ENCODE measurements around the gene HHAT.

The HHAT gene

DNA sequence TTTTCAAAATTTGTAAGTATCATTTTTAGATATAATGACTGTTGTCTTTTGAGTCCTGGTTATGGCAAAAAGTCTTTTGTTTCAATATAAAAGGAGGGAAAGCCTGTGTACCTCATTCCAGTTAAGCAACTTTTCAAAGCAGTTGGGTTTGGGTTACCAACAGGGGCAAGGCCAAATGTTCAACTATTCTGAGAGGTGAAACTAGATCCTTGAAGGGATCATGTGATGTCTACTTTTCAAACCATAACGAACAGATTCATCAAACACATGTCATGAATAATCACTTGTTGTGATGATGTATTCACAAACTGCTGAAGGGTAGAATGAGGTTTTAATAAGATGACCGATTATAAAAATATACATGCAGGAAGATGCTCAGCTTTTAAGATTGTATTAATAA is 171.3 kb downstream of the HHAT start:
- no peak for DNase-seq

DNA sequence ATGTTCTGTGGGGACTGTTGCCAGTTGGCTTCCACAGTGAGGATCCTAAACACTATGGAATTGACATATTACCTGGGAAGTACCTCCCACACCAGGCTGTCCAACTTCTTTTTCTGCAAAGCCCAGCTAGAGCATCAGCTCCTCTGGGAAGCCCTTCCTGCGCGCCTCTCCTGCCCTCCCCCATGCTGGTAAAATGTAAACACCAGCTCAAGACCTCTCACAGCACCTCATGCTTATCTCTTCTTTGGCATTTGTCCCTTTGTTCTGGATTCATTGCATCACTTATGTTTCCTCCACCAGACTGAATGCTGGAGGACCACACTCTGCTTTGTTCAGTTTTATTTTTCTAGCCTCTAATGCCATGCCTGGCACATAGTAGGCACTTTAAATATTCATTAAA is 172.1 kb downstream of the HHAT start:
- no peak for DNase-seq

DNA sequence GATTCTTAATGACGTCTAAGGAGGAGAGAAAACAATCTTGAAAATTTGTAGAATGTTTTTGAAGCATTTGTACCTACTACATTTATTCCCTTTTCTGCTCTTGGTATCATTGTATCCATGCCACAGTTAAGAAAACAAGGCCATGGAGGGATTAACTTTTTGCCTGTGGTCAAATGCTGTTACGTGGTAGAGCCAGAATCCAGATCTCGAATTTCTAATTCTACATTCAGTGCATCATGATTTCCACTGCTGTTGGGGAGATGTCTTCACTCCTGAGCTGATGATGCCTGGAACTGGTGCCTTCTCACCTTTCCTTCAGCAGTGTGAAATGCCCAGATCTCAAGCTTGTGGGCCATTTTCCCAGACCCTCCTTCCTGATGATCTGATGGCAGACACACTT is 175.6 kb downstream of the HHAT start:
- DNase-seq, result no peak

DNA sequence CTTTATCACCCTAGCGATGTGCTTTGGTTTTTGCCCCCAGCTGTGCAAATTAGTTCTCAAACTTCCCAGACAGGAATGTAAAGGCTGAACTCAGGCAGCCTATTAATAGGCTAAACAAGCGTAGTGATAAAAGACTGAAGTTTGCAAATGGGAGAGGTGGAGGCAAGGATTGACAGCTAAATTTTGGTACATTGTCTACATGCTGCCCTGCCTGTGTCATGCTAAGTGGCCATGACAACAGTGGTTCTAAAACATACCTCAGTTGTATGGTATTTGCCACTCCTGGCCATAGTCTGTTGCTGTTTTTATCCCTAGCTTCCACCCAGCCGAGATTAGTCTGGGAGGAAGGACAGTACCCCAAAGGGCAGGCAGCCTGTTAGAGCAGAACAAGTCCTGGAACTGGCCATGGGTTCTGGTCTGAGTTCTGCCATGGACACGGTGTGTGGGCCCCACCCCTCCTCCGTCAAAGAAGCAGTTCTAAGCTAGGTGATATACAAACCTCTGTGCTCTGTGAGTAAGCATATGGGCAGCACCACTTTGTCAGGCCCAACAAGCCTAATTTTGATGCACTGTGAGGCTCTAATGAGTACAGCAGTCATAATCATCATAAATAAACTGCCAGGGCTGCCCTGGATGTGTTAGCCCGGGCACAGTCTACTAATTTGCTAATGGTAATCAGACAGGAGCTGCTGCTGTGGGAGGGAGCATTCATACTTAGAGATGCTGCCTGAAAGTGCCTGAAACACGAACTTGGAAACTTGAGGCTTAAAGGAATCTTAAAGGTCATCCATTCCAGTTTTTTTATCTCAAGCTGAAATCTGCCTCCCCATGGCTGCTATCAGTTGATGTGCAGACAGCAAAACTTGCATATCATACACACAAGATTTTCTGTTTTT is 177.1 kb downstream of the HHAT start:
- no peak for DNase-seq

DNA sequence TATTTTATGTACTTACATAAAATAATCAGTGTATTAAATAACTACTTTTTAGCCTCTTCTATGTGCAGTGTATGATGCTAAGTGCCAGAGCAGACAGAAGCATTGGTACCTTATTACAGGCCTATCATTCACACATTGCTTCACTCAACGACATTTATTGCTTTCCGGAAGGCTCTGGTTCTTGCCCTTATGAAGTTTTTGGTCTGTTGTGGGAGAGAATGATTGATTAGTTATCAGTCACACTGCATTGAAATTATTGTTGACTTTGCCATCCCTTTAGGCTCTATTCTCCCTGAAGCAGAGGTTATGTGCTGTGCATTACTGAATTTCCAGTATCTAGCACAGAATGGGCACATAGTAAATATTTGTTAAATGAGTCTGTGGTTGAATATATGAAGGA is 178.0 kb downstream of the HHAT start:
- no peak for DNase-seq

DNA sequence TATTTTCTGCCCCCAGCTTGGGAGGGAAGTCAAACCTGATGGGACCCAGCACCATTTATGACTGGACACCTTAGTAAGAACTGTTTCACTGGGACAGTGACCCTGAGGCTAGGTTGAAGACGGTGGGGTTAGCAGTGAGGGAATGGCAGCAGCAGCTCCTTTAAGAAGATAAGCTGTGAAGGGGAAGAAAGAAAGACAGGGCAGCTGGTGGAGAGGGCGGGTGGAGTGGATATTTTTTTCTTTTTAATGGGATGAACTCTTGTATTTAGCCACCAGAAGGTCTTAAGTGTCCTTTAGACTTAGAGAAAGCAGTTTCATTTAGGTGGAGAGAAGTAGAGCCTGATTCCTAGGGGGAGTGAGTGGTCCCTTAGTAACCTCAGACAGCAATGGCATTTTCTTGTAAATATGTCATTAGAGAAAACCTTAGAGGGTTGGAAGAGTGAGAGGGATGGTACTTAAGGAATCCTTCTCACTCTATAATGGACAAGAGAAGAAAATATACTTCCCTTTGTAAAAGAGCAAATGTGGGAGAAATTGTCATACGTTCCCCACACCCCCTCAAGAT is 187.5 kb downstream of the HHAT start:
- DNase-seq, result no peak

DNA sequence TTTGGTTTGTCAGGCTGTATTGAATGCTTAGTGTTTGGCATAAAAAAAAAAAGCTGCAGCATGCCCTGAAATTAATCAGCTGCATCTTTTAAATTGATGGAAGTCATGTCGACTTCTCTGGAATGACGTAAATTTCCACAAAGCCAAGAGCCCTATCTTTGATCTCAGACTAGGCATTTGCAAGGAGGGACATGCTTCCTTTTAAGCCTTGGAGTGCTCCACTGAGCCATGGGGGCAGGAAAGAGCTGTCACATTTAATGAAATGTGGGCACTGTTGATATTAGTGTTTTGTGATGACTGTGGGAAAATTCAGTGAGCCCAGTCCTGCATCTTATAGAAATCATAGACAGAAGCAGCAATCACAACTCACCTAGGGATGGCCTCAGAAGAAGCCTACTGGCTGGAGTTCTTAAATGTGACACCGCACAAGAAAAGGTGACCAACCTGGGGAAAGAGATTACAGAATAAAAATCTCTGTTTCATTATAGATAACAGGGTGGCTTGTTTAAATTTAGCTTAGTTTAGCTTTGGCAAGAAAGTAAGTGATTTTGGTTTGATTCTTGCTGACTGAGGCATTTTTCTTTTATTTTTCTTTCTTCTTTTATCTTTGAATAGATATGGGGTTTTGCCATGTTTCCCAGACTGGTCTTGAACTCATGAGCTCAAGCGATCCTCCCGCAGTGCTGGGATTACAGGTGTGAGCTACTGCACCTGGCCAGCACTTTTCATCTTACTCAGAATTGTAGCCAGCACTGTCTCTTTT is 188.2 kb downstream of the HHAT start:
- DNase-seq, result no peak

DNA sequence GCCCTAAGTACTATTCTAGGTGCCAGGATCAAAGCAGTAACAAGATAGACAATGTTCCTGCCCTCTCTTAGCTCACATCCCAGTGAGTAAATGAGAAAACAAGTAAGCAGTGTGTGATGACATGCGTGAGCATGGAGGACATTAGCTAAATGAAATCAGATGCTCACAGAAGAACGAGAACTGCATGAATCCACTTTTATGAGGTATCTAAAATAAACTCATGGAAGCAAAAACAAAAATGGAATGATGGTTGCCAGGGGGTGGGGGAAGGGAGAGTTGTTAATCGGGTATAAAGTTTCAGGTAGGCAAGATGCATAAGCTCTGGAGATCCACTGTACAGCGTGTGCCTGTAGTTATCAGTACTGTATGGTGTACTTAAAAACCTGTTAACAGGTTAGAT is 195.1 kb downstream of the HHAT start:
- DNase-seq, result no peak

DNA sequence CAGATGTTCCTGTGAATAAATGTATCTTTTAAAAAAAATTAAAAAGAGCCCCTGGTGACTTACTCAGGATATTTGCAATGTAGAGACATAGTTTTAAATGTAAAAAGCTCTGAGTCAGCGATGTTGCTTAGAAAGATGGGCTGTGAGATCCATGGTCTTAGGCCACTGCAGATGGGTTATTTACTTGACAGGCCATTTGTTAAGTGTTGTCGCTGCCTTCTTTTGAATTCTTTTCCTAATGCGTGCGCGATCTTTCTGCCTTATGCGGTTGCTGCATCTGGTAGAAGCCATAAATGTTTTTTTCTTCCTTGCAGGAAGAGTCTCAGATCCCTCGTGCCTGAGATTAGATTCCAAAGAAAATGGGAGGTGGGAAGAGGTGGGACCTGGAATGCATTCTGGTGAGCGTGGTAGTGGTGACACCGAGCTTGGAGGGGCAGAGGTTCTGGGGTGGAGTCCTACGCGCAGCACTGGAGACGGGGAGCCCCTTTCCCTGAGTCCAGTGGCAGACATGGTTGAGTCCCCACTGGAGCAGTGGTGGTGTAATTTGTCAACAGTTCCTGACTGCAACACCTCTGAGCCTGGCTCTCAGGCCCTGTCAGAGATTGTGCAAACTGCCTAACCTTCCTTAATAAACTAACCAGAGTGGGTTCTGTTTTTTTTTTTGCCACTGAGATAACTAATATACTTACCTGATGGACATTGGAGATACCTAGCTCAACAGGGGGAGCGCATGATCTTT is 197.2 kb downstream of the HHAT start:
- no peak for DNase-seq

DNA sequence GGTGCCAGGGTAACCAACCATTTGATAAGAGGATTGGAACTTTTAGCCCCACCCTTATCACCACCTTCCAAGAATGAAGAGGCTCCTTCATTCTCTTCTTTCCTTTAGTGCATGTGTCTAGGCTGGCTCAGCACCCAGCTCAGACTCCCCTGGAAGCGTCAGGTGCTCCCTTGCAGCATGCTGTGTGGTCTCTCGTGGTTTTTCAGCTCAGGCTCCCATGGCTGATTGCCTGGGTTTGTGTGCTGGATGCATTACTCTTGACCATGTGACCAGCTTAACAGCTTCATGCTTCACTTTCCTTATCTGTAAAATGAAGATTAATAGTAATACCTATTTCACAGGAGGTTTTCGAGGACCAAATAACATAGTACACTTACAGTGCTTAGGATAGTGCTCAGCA is 198.4 kb downstream of the HHAT start:
- DNase-seq, result no peak

DNA sequence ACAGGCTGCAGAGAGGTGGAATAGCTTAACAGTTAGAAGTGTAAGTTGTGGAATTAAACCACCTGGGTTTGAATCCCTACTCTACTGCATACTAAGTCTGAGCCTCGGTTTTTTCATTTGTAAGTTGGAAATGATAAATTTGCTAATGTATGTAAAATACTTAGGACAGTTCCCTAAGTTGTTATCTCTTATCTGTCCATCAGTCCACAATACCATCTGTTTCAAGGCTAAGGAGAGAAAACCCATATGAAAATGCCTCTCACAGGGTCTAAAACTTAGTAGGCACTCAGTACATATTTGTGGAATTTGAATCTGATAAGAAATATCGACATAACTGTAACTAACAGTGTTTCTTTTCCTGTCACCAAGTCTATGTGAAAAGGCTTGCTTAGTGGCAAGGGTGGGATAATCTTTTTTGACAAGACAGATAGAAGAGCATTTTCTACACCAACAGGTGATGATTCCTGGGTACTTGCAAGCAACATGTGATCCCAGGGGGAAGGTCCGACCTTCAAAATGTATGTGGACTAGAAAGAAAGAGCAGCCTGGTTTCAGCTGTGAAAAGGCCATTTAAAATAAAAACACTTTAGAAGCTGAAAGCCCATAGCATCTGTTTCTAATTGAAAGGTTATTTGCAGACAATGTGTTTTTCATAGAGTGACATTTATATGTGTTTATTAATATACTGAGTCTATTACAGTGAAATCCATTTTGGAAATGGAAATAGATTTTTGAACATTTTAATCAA is 202.9 kb downstream of the HHAT start:
- DNase-seq, result no peak

DNA sequence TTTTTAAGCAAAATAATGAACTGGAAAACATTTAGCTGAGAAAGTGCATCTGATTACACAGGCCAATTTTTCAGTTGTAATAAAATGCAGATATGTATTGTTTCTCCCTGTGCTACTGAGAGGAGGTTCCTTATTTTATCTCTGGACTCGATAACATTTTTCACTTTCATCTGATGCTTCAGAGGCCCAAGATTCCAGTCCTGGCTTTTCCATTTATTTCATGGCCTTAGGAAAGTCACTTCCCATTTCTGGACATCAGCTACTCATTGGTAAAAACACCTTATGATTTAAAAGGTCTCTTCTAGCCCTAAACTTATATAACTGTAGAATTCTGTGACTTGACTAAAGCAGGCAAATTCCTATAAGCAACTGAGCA is 203.5 kb downstream of the HHAT start:
- no peak for DNase-seq

DNA sequence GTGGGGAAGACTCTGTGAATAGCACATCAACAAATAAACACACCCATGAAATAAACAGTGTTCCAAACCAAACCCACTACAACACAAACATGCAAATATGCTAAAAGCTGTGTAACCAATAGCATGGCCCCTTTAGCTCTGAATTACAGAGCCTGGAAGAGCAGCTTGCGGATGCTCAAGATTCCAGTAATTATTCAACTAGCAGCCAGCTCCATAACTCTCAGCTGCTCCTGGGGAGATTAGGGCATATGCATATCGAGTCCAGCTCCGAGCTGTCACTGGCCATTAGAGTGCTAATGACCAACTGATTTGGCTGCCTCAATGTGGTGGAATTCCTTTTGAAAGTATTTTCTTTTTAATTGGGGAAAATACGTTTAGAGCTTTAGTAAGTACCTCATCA is 207.1 kb downstream of the HHAT start:
- no peak for DNase-seq

DNA sequence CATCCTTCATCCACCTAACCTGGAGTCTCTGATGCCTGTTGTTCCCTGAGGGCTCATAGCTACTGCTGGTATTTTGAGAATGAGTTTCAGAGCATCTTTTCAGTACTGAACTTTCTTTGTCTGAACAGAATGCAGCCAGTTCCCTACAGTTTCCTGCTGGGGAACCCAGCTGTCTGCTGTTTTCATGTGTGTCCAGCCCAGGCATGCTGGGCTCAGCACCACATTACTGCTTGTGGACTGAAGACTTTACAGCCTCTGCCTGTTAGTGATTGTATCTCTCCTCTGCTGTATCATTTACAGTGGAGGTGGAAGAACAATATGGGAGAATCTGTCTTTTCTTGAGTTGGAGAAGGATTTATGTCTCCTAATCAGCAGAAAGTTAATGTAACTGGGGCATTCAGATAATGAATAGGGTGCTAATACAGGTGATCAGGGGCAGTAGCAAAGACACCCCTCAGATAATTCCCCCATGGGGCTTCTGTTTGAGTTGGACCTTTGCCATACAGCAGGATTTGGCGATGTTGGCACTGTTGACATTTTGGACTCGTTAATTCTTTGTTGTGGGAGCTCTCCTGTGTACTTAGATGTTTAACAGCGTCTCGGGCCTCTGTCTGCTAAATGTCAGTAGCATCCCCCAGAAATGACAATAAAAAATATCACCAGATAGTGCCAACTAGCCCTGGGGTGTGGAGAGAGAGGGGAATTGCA is 207.7 kb downstream of the HHAT start:
- DNase-seq, result no peak

DNA sequence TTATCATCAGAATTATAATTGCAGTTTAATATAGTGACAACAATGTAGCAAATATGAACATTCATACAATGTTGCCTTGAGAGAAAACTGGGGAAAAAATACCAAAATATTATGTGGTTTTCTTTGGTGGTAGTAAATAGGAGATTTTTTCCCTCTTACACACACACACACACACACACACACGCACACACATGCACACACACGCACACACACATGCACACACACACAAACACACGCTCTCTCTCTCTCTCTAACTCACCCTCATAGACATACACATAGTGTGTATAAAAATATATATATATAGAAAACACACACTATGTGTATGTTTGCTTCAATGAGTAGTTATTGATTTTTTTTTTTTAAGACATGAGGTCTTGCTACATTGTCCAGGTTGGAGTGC is 211.6 kb downstream of the HHAT start:
- no peak for DNase-seq

DNA sequence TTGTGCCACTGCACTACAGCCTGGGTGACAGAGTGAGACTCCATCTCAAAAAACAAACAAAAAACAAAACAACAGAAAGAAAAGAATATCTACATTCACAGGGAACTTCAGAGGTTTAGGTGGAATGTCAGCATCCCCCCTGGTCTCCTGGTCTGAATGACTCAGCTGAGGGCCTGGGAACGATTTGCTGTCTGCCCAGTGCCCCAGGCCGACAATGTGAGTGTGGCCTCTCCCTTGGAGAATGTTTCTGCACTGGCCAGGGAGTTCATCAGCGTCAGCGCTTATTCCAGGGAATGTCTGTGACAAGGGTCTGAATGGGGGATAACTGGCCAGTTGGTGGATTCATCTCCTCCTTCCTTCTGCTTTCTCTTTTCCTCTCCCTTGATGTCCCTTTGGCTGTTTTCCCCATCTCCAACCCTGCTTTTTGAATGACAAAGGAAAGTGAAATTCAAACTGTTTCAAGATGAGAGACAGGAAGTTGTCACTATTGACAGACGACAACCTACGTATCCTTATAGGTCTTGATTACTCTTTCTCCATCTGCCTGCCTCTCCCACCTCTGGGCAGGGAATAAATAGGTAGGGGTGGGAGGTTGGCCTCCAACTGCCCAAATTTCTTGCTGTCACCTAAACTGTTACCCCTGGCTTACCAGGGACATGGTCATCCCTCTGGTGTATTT is 213.1 kb downstream of the HHAT start:
- DNase-seq, result no peak

DNA sequence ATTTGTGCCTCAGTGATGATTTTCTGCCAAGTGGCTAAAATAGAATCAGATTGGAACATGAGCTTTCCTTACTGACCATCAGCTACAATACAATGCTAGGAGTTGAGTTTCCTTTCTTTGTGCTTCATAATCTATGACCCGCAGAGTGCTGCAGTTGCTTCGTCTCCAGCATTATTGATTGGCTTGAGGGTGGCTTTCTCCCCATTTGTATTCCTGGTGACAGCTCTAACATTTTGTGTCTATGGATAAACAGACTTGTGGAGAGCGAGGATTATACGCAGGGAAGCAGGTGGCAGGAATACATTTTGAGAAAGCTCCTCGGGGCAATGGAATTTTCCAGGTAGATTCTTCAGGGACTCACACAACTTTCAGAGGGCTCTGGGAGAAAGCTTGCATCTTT is 223.2 kb downstream of the HHAT start:
- no peak for DNase-seq

DNA sequence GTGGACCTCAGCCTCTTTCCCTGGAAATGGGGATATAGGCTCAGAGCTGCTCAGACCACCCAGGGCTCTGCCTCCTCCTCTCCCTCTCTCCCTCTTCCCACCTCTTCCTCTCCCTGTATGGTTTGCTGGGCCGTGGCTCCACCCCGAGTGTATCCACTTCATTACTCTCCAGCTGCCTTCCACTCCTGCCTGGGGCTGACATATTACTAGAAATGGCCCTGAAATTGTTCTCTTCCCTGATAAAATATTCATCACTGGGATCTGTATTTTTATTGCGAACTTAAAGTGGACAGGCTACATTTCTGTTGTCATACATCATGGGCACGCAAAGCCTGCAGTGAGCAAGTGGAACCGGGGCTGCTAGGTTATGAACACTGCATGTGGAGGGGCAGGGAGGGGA is 225.0 kb downstream of the HHAT start:
- DNase-seq, result no peak

DNA sequence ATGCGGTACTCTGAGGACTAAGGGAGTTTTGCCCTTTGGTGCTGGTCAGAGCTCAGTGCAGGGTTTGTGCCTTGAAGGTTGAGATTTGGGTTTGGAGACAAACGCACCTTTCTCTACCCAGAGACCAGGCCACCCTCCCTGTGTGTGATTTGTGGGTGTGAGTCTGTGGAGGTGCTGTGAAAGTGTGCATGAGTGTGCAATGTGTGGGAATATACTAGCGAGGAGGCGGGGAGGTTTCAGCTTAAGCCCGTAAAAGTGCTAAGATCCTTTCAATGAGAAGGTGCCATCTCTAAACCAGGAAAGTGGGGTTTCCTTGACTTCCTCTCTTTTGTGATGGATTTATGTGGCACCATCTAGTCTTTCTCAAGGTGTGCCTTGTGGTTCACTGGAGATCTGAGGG is 225.7 kb downstream of the HHAT start:
- DNase-seq, result no peak

DNA sequence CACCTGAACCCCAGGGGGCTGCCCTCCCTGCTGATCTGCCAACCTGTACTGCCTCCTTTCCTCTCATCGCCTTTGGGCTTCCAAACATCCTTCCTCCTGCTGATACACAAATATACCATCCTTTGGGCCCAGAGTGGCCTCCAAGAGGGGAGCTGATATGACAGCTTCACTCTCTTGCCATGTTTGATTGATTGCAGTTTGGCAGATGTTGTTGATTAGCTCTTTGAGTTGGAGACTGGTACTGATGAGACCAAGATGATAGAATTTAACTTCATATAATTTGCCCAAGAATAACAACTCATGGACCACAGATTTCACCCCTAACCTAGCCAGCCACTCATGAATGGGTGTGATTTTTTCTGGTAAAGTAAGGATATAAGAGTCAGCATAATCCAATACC is 227.8 kb downstream of the HHAT start:
- DNase-seq, result no peak

DNA sequence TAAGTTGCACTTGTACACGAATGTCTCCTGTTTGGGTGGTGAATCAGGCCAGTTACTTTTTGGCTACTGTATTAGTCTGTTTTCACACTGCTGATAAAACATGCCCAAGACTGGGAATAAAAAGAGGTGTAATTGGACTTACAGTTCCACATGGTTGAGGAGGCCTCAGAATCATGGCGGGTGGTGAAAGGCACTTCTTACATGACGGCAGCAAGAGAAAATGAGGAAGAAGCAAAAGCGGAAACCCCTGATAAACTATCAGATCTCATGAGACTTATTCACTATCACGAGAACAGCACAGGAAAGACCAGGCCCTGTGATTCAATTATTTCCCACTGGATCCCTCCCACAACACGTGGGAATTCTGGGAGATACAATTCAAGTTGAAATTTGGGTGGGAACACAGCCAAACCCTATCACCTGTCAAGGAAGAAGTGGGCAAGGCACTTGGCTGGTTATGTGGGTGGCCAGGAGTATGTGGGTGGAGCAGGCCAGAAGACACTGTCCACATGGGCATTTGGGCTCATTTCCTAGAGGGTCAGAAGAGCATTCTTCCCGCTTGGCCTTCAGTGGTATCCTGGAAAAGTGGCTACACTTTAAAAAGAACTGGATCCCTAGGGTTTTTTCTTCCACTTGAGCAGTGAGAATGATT is 228.8 kb downstream of the HHAT start:
- DNase-seq, result no peak

Measured in NCI-H1436 (cell line).